ENCODE measurements around the gene PIGV. TPM values are rescaled to one million over a fixed set of nuclear protein-coding genes. Genes with fewer than 3 reads are reported as not detected.

PIGV gene
- 8.3 TPM for polyA plus RNA-seq (2013, experiment 1 of 2; ENCODE audit: insufficient read length)
- polyA plus RNA-seq (2013, experiment 2 of 2; ENCODE audit: insufficient read length), result 9.5 TPM

- peak; percentile 83 for DNase-seq
Measured at GRCh38 chr1:26787706-26788514, at the start of gene PIGV. Gene PIGV (plus strand): TSS chr1:26787950. CDS start chr1:26790816, 2,866 bp downstream.

GRCh38 chr1:26739329-26739914 lies 48.3 kb upstream of the PIGV start:
- DNase-seq, result no peak

DNA sequence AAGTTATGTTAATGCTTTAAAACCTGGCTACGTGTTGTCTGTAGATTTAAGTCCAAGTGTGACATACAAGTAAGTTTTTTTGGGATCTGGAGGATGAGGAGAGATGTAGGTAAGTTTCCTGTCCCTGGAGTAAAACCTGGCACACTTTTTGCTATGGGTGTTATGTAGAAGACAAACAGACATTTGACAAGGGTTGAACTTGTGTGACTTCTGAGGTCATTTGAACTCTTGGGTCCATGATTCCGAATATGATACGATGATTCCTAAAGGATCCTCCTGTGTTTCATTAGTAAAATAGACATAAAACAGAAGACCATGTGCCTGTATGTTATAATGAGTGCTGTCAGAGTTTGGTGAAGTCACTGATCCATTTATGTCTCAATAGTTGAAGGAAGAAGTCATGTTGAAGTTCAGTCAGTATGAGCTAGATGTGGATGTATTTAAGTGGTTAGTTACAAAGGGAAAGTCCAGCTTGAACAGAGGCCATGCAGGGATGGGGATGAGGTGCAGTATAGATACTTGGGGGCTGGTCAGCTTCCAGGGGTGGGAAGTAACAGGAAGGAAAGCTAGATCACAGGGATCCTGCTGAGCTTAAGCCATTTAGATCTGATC lies 47.6 kb upstream of the PIGV start:
- DNase-seq, result no peak

DNA sequence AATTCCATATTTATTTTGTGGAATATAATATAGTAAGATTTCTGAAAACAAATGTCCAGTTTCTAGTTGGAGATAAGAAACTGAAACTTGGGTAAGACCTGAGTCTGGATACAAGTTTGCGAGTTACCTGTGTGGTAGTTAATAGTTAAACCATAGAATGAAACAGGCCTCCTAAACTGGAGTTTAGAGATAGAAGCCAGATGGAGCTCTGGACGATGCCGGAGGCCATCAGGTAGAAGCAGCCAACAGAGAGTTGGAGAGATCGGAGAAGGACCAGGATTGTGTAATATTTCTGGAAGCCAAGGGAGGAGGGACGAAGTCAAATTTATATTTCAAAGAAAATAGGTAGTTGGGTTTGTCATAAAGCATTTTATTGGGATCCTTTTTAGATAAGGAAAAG lies 46.8 kb upstream of the PIGV start:
- DNase-seq, result no peak

GRCh38 chr1:26743426-26744059 lies 44.2 kb upstream of the PIGV start:
- DNase-seq, result no peak

- peak; percentile 97 for DNase-seq
Measured at GRCh38 chr1:26744075-26744959, 43.4 kb upstream of the PIGV start.

DNA sequence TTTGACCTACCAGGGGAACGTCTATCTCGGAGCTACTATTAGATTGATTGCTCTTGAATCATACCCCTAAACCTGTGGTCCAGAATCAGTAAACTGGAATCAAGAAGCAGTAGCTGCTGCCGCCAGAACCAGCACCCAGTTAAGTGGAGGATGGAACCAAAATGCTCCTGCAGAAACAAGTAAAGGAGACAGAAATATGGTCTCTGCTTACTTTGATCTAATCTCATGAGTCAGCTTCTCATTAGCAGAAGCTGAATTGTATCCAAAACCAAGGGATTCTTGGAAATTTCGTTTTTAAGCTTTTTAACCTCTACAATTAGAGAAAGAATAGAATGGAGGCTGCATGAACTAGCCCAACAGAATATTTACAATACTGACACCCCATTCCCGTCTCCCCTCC lies 42.6 kb upstream of the PIGV start:
- no peak for DNase-seq

GRCh38 chr1:26747048-26747447 lies 40.7 kb upstream of the PIGV start:
- DNase-seq, result no peak

DNA sequence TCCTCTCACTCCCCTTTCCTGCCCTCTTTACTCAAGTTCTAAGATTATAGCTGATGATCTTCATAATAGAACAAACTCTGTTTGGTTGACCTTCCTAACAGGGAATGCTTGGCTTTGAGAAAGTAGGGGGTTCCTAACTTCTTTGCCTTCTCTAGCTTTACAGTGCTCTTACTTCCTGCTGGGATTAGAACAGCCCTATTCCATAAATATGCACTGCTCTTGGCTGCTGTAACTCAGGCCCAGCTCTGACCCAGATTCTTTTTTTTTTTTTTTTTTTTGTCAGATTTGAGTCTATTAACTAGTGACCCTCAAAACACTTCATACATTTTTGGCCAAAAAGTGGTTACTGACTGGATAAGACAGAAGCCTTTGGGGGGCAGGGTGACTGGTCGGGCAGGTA lies 39.4 kb upstream of the PIGV start:
- DNase-seq, result no peak

GRCh38 chr1:26749458-26749857 lies 38.3 kb upstream of the PIGV start:
- DNase-seq, result no peak

GRCh38 chr1:26750428-26750827 lies 37.3 kb upstream of the PIGV start:
- no peak for DNase-seq

GRCh38 chr1:26752519-26752918 lies 35.2 kb upstream of the PIGV start:
- DNase-seq, result no peak

DNA sequence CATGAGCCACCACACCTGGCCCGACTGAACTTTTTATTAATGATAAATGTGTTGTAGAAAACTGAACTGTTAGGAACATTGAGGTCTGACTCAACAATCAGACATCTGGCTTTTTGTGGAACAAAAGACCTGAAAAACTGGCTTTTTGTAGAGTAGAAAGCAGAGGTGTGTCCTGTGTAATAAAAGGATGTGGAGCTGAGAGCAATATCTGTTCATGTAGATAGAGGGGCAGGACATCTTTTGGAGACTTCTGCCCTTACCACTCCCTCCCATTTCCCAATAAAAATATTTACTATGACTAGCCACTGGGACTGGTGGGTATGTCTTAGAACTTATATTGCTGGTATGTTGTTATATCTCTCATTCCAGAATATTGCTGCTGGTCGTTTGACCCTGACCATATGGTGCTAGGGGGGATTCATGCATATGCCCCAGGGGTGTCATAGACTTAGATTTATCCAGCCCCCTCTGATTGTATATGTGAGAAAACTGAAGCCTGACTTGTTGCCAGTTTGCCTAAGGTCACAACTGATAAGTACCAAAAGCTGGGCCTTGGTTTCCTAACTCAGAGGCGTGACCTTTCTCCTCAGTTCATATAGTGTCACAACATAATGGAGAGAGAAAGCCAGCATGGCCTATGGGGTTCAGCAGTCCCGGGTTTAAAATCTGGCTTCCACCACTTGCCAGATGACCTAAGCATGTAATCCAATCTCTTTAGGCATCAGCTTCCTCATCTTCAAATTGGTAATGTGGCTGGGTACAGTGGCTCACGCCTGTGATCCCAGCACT lies 33.5 kb upstream of the PIGV start:
- DNase-seq, result no peak

- DNase-seq, result no peak
Measured at GRCh38 chr1:26758358-26758757, 29.4 kb upstream of the PIGV start.

GRCh38 chr1:26759531-26759930 lies 28.2 kb upstream of the PIGV start:
- no peak for DNase-seq

- no peak for DNase-seq
Measured at GRCh38 chr1:26761217-26761616, 26.5 kb upstream of the PIGV start.

GRCh38 chr1:26767714-26768113 lies 20.0 kb upstream of the PIGV start:
- no peak for DNase-seq

DNA sequence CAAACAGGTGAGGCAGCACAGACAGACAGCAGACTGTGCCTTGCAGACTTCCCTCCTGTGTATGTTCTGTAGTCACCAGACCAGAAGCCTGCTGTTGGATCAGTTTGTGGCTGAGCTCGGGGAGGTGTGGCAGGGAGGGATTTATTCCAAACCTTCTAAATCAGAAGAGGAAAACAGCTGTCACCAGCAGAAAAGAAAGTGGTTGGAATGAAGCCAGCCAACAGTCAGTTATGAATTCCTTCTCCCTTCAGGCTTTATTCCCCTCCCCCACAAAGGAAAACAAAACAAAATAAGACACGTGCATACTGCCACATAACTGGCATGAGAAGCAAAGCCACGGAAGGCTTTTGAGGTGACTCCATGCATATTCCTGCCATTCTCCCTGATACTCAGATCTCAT lies 19.0 kb upstream of the PIGV start:
- DNase-seq, result peak; percentile 92

- no peak for DNase-seq
Measured at GRCh38 chr1:26771285-26771642, 16.5 kb upstream of the PIGV start.

DNA sequence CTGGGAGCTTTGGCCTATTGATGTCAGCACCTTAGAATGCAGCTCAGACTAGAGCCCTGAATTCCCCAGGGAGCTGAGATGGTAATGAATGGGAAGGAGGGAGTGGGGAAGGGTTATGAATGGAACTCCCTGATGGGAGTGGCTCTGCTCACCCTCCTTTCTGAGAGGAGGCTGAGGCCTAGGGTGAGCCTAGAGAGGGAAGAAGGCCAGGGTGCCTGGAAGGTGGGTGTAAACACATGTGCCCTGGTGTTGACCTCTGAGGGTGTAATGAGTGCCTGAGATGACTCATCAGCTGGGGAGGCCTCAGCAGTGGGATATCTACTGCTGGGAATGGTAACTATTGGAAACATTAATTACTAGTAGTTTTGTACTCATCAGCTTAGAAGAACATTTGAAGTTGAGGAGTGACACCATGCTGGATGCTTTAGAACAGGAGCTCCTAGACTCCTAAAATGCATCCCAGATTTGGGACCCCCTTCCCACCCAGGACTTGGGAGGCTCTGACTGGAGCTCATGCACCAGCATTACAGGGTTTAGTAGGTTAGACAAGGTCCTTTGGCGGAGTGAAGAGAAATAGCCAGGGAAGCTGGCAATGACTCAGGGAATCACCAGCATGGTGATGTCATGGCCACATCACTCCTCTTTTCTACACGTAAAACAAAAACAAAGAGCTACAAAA lies 16.0 kb upstream of the PIGV start:
- DNase-seq, result peak; percentile 99

- DNase-seq, result peak; percentile 100
Measured at GRCh38 chr1:26772687-26773086, 15.1 kb upstream of the PIGV start.

Measured in fibroblast of skin of back (primary cell).